Peyer's patch (tissue), 4 donors: Measurements from ENCODE around the gene TNS3.

ENCODE experiments used
- CTCF ChIP-seq, 6 experiments: fragments of 450-650 bp in 4 of 6; fragments of 200-600 bp in 2 of 6; sonication (generic) in 1 of 6; IDR thresholded peaks; one replicate each; pipeline ENCODE4 v1.5.1; 2017 to 2019; ENCODE audit warnings: antibody characterized with exemption in 6 of 6, mild to moderate bottlenecking in 3 of 6, moderate library complexity in 1 of 6
- POLR2A ChIP-seq, 2 donors: fragments of 450-650 bp; IDR thresholded peaks; one replicate each; pipeline ENCODE4 v1.5.1; 2017; ENCODE audit warnings: antibody characterized with exemption in 2 of 2, mild to moderate bottlenecking in 2 of 2, moderate library complexity in 2 of 2

- TF ChIP-seq CTCF (IDR thresholded peaks at IDR 0.05) (no peak), POLR2A (IDR thresholded peaks at IDR 0.05) (no peak)
Observed at GRCh38 chr7:47311891-47312290, 270.0 kb downstream of the TNS3 start.
